Right atrium auricular region (tissue), 2 donors: ENCODE measurements around the gene GIGYF2. TPM values are rescaled to one million over a fixed set of nuclear protein-coding genes. Genes with fewer than 3 reads are reported as not detected.

Experiments used
- DNase-seq: peaks from one replicate; pipeline ENCODE4 v3.0.0-alpha.2; 2019; ENCODE audit warnings: low spot score
- H3K27ac ChIP-seq, 2 donors: fragments of 200-600 bp; sonication (generic); 1 replicate in 1 of 2; 2 replicates in 1 of 2; pipeline ENCODE4 v1.5.1; 2016 to 2019
- H3K27me3 ChIP-seq, 2 donors: fragments of 200-600 bp; sonication (generic); one replicate each; pipeline versions ENCODE4 v1.5.1 to v1.6.0; 2017 to 2019
- H3K36me3 ChIP-seq: fragments of 200-600 bp; sonication (generic); one replicate; pipeline ENCODE4 v1.5.1; 2016
- H3K4me1 ChIP-seq, 2 donors: fragments of 200-600 bp; sonication (generic); one replicate each; pipeline versions ENCODE4 v1.5.1 to v1.6.0; 2017 to 2019
- H3K4me3 ChIP-seq, 2 donors: fragments of 200-600 bp; sonication (generic); 1 replicate in 1 of 2; 2 replicates in 1 of 2; pipeline ENCODE4 v1.5.1; 2017 to 2019; ENCODE audit warnings: mild to moderate bottlenecking in 1 of 2, moderate library complexity in 1 of 2
- H3K9me3 ChIP-seq, 2 donors: fragments of 200-600 bp; sonication (generic); one replicate each; pipeline ENCODE4 v1.5.1; 2019
- total RNA-seq, 2 donors: library from RNA; depleted of rRNA; stranded (reverse); fragments of >200 nt; gene quantifications; one replicate each; pipeline ENCODE4 v1.1.0, GENCODE V29; 2016
- TF ChIP-seq, protein P1 (sequence below), 2 donors: fragments of 200-600 bp; sonication (generic); IDR thresholded peaks; one replicate each; pipeline ENCODE4 v1.5.1; 2019; ENCODE audit warnings: antibody characterized with exemption in 2 of 2

Gene GIGYF2
- total RNA-seq, 2 donors from 2014 or later, result 48.4 to 57.1 TPM

DNA sequence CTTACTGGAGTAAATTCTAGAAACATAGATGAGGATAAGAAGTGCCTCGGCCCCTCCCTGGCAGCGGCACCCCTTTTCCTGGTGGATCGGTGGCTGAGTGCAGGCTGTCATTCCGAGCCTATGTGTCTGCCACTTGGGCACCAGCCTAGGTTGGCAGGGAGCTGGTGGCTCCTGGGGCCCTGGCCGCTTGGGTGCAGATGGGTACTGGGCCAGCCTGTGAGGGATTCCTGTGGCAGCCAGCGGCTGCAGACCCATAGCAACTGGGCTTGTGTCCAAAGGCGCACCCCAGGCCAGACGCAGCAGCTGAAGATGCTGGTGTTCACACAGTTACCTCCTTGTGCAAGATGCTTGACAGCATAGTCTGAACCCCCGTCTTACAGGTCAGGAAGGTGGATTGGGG lies 175.7 kb downstream of the GIGYF2 start:
- peaks cover 0 to 15% of the 10 kb centered on the region in 2 donors for H3K4me1 ChIP-seq
- H3K4me3 ChIP-seq, result no peak overlapping the region
- H3K27me3 ChIP-seq, result peaks cover 0 to 6% of the 10 kb centered on the region in 2 donors
- DNase-seq, result no peak
- no peaks in the 10 kb centered on the region for H3K36me3 ChIP-seq
- no peaks in the 10 kb centered on the region for H3K9me3 ChIP-seq
- TF ChIP-seq, protein P1, sequence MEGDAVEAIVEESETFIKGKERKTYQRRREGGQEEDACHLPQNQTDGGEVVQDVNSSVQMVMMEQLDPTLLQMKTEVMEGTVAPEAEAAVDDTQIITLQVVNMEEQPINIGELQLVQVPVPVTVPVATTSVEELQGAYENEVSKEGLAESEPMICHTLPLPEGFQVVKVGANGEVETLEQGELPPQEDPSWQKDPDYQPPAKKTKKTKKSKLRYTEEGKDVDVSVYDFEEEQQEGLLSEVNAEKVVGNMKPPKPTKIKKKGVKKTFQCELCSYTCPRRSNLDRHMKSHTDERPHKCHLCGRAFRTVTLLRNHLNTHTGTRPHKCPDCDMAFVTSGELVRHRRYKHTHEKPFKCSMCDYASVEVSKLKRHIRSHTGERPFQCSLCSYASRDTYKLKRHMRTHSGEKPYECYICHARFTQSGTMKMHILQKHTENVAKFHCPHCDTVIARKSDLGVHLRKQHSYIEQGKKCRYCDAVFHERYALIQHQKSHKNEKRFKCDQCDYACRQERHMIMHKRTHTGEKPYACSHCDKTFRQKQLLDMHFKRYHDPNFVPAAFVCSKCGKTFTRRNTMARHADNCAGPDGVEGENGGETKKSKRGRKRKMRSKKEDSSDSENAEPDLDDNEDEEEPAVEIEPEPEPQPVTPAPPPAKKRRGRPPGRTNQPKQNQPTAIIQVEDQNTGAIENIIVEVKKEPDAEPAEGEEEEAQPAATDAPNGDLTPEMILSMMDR (IDR thresholded peaks at IDR 0.05), result no peak
- no peak overlapping the region for H3K27ac ChIP-seq

DNA sequence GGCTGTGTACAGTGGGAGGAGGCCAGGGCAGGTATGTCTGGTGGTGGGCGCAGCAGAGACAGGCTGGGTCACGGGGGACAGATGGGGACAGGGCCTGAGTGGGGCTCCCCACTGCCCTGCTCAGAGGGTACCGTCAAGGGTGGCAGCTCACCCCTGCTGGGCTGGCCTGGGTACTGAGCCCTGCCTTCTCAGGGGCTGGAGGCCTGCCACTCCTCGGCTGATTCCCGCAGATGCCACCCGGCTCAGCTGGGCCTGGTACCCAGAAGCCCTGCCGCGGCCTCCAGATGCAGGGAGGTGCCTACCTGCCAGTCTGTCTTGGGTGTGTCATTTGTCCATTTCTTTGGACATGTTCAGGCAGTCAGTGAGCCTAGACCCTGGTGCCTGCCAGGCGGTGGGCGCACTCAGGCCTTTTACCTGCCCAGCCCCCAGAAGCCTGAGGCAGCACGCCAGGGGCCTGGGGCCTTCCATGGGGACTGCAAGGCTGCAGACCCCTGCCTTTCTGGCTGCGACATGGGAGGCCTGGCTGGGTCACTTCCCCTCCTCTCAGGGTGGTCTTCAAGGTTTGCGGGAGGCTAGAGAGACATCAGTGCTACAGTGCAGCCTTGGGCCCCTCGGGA lies 176.3 kb downstream of the GIGYF2 start:
- peaks cover 0 to 6% of the 10 kb centered on the region in 2 donors for H3K27me3 ChIP-seq
- no peak for DNase-seq
- H3K9me3 ChIP-seq, result no peaks in the 10 kb centered on the region
- H3K4me3 ChIP-seq, result no peak overlapping the region
- H3K36me3 ChIP-seq, result no peaks in the 10 kb centered on the region
- peaks cover 0 to 15% of the 10 kb centered on the region in 2 donors for H3K4me1 ChIP-seq
- TF ChIP-seq, protein P1 (IDR thresholded peaks at IDR 0.05), result no peak
- no peak overlapping the region for H3K27ac ChIP-seq

DNA sequence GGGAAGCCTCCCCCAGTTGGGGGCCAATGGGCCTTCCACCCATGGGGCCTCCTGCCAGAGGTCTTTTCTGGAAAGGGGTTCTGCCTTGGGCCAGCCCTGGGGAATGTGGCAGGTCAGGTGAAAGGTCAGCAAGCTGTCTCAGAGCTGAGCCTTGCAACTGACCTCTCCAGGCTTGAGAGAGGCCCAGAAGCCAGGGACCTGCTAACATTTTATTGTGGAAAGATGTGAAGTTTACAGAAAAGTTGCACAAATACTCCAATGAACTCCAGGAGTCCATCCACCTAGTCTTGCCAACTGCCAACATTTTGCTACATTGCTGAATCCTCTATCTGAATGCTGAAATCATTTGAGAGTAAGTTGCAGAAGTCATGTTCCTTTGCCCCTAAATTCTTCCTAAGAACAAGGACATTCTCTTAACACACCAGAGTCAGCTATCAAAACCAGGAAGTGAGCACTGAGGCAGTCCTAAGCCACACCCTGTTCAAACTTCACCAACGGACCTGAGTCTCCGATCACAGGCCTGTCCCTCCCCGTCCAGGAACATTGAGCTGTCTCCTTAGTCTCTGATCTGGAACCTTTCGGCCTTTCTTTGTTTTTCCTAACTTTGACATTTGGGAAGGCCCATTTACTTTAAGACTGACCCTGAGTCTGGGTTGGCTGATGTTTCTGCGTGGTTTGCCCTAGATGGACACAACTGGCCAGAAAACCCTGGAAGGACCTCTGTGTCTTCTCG lies 176.9 kb downstream of the GIGYF2 start:
- Histone ChIP-seq H3K27ac (no peak overlapping the region), H3K27me3 (peaks cover 0 to 6% of the 10 kb centered on the region in 2 donors), H3K36me3 (no peaks in the 10 kb centered on the region), H3K4me3 (no peak overlapping the region), H3K4me1 (peaks cover 0 to 15% of the 10 kb centered on the region in 2 donors), H3K9me3 (no peaks in the 10 kb centered on the region)
- DNase-seq, result no peak
- TF ChIP-seq, protein P1 (IDR thresholded peaks at IDR 0.05), result no peak

DNA sequence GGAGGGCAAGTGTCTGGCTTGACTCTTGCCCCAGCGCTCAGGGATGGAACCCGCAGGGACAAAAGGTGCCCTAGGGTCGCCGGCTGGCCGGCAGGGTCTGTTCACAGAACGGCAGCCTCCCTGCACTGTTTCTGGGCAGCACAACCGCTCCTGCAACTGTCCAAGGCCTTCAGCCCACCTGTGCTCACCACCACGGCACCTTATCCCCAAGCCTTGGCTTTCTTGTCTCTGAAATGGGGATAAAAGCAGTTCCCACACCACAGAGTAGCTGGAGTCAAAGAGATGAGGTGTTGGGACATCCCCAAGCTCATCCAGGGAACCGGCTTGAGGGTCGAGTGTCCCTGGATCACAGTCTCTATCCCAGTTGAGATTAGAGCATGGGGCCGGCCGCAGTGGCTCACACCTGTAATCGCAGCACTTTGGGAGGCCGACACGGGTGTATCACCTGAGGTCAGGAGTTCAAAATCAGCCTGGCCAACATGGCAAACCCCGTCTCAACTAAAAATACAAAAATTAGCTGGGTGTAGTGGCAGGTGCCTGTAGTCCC lies 177.6 kb downstream of the GIGYF2 start:
- H3K4me1 ChIP-seq, result peaks cover 0 to 15% of the 10 kb centered on the region in 2 donors
- H3K9me3 ChIP-seq, result no peaks in the 10 kb centered on the region
- no peak for DNase-seq
- H3K36me3 ChIP-seq, result no peaks in the 10 kb centered on the region
- H3K27ac ChIP-seq, result no peak overlapping the region
- no peak overlapping the region for H3K4me3 ChIP-seq
- H3K27me3 ChIP-seq, result peaks cover 0 to 6% of the 10 kb centered on the region in 2 donors
- TF ChIP-seq, protein P1 (IDR thresholded peaks at IDR 0.05), result no peak

DNA sequence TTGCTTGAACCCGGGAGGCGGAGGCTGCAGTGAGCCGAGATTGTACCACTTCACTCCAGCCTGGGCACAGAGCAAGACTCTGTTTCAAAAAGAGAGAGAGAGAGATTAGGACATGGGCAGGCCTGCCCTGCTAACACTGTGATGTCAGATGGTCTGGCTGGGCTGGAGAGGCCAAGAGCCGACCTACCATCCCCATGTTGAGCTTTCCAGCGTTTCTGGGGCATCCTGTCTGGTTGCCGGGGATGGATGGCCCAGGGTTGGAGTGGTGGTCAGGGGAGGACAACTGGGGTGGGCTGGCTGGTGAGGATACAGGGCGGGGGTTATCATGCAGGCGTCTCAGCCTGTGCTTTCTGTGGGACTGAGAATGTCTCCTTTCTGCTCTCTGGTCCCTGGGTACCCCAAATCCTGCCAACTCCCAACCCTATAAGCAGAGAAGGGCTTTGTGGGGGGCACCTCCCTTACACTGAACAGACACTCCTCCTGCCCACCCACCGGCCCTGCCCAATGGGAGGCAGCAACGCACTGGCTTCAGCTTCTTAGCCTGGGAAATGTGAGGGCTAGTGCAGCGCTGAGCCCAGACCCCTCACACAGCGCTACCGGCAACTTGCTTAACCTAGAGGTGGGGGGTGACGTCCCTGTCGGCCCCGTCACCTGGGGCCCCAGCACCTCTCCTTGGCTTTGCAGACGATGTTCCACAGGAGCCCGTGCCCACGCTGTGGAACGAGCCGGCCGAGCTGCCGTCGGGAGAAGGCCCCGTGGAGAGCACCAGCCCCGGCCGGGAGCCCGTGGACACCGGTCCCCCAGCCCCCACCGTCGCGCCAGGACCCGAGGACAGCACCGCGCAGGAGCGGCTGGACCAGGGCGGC lies 178.4 kb downstream of the GIGYF2 start:
- peak overlapping the region; percentile 14 to 51 for H3K4me3 ChIP-seq
- no peak for DNase-seq
- TF ChIP-seq, protein P1 (IDR thresholded peaks at IDR 0.05), result no peak

More for the DNA sequence above, 178.4 kb downstream of the GIGYF2 start:
- Histone ChIP-seq H3K9me3 (no peaks in the 10 kb centered on the region), H3K4me1 (peaks cover 0 to 15% of the 10 kb centered on the region in 2 donors), H3K36me3 (no peaks in the 10 kb centered on the region), H3K27me3 (peaks cover 0 to 6% of the 10 kb centered on the region in 2 donors), H3K27ac (no peak overlapping the region)
